Tongue (tissue), 2 donors: Measurements from ENCODE around the gene IPMK. TPM values are rescaled to one million over a fixed set of nuclear protein-coding genes. Genes with fewer than 3 reads are reported as not detected.
A peak's percentile ranks its signal among the peaks of the same experiment; 100 is the strongest.

Experiments
- DNase-seq: peaks from one replicate; pipeline ENCODE4 v3.0.0-alpha.2; 2015
- total RNA-seq: library from RNA; depleted of rRNA; stranded (reverse); fragments of >200 nt; gene quantifications from one replicate; pipeline ENCODE4 v1.2.3, GENCODE V29; 2014

The IPMK gene
- total RNA-seq, 1 donor from 2014 or later: 6.9 TPM

DNA sequence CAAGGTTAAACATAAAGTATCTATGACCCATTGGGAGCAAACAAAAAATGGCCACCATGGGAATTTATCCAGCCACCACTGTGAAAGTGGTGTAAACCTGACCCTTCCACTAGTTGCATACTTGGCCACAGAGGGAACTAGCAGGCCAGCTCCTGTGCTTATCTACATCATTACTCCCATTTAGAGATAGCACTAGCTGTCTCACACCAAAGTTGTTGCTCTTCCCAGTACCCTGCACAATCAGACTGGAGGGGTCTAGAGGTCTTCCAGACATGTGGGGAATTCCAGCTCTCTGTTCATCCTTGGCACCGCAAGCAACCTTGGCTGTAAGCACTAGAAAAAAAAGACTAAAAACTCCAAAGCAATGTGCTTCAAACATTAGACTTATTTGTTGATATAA is 113.9 kb downstream of the IPMK start:
- DNase-seq: no peak

- peak; percentile 41 for DNase-seq
Observed at GRCh38 chr10:58152673-58153263, 114.9 kb downstream of the IPMK start.

GRCh38 chr10:58150290-58150689 is 117.4 kb downstream of the IPMK start:
- DNase-seq: no peak

- DNase-seq: no peak
Observed at GRCh38 chr10:58143944-58144343, 123.8 kb downstream of the IPMK start.

Other genes starting within 250 kb of the IPMK start
- 25.7 TPM for gene CISD1, start 1.3 kb upstream of the IPMK start, total RNA-seq
- gene UBE2D1, start 67.1 kb upstream of the IPMK start, total RNA-seq: 22.7 TPM
- gene TFAM, start 117.5 kb upstream of the IPMK start, total RNA-seq: 28.1 TPM
- gene BICC1, start 245.0 kb upstream of the IPMK start, total RNA-seq: 32.5 TPM